ENCODE measurements around the gene EPHB1. TPM values are rescaled to one million over a fixed set of nuclear protein-coding genes. Genes with fewer than 3 reads are reported as not detected.

The EPHB1 gene
- polyA plus RNA-seq, 3 donors, result 0.06 to 0.55 TPM; not detected in 1

GRCh38 chr3:135125171-135125801, 330.2 kb downstream of the EPHB1 start:
- peaks cover 0 to 9% (median 2%) of the 10 kb centered on the region in 7 donors for H3K9me3 Mint-ChIP-seq
- H3K4me1 ChIP-seq (ENCODE audit: control insufficient read depth in 1 of 2, insufficient read depth in 2 of 2, low read length in 2 of 2), result no peaks in the 10 kb centered on the region
- no peak overlapping the region for H3K9ac ChIP-seq (ENCODE audit: insufficient read depth, low read length, poor library complexity, severe bottlenecking)
- intact Hi-C loops (cut with micrococcal nuclease), result no loop called here
- no peak overlapping the region for H2AFZ ChIP-seq (ENCODE audit: insufficient read depth, low read depth, low read length, poor library complexity, severe bottlenecking)
- no peaks in the 10 kb centered on the region for H3K27me3 ChIP-seq (ENCODE audit: control insufficient read depth in 2 of 2, insufficient read depth in 2 of 2, low read length in 2 of 2)
- no peak for DNase-seq
- 90% methylated on average over 2 of the region's 2 CpGs for WGBS (ENCODE audit: insufficient coverage)
- H3K4me3 Mint-ChIP-seq, result no peak overlapping the region
- no peaks in the 10 kb centered on the region for H4K20me1 ChIP-seq (ENCODE audit: insufficient read depth, low read length)
- H3K36me3 Mint-ChIP-seq, result no peaks in the 10 kb centered on the region
- TF ChIP-seq CTCF (IDR thresholded peaks at IDR 0.05), result no peak
- no peak overlapping the region for H3K27ac ChIP-seq (ENCODE audit: low read depth in 1 of 2, low read length in 2 of 2)
- no peak overlapping the region for H3K27ac Mint-ChIP-seq
- H3K4me3 ChIP-seq (replicated peaks in 1 of 3; ENCODE audit: low read depth in 2 of 3, low read length in 3 of 3), result no peak overlapping the region
- no peaks in the 10 kb centered on the region for H3K79me2 ChIP-seq (ENCODE audit: insufficient read depth, low read length)
- H3K36me3 ChIP-seq (replicated peaks in 1 of 2; ENCODE audit: control insufficient read depth in 1 of 2, insufficient read depth in 2 of 2, low read length in 2 of 2), result no peaks in the 10 kb centered on the region
- no peaks in the 10 kb centered on the region for H3K9me3 ChIP-seq (replicated peaks in 1 of 2; ENCODE audit: control insufficient read depth in 1 of 2, insufficient read depth in 1 of 2, low read length in 2 of 2)
- no peak overlapping the region for H3K4me2 ChIP-seq (replicated peaks; ENCODE audit: extremely low read depth, low read length, poor library complexity, severe bottlenecking)
- H3K27me3 Mint-ChIP-seq (ENCODE audit: low read depth in 3 of 3), result peaks cover 0 to 3% (median 0%) of the 10 kb centered on the region in 3 donors
- no peaks in the 10 kb centered on the region for H3K4me1 Mint-ChIP-seq

GRCh38 chr3:135127946-135128470, 332.9 kb downstream of the EPHB1 start:
- Histone ChIP-seq H3K4me2 (replicated peaks; ENCODE audit: extremely low read depth, low read length, poor library complexity, severe bottlenecking) (no peak overlapping the region), H3K27me3 (ENCODE audit: control insufficient read depth in 2 of 2, insufficient read depth in 2 of 2, low read length in 2 of 2) (no peaks in the 10 kb centered on the region), H3K27ac (ENCODE audit: low read depth in 1 of 2, low read length in 2 of 2) (no peak overlapping the region), H3K4me1 (ENCODE audit: control insufficient read depth in 1 of 2, insufficient read depth in 2 of 2, low read length in 2 of 2) (no peaks in the 10 kb centered on the region), H3K79me2 (ENCODE audit: insufficient read depth, low read length) (no peaks in the 10 kb centered on the region), H2AFZ (ENCODE audit: insufficient read depth, low read depth, low read length, poor library complexity, severe bottlenecking) (no peak overlapping the region), H3K9ac (ENCODE audit: insufficient read depth, low read length, poor library complexity, severe bottlenecking) (no peak overlapping the region), H3K4me3 (replicated peaks in 1 of 3; ENCODE audit: low read depth in 2 of 3, low read length in 3 of 3) (no peak overlapping the region), H3K36me3 (replicated peaks in 1 of 2; ENCODE audit: control insufficient read depth in 1 of 2, insufficient read depth in 2 of 2, low read length in 2 of 2) (no peaks in the 10 kb centered on the region), H3K9me3 (replicated peaks in 1 of 2; ENCODE audit: control insufficient read depth in 1 of 2, insufficient read depth in 1 of 2, low read length in 2 of 2) (no peaks in the 10 kb centered on the region), H4K20me1 (ENCODE audit: insufficient read depth, low read length) (no peaks in the 10 kb centered on the region)
- Mint-ChIP-seq H3K36me3 (no peaks in the 10 kb centered on the region), H3K4me1 (no peaks in the 10 kb centered on the region), H3K27me3 (ENCODE audit: low read depth in 3 of 3) (peaks cover 0 to 3% (median 0%) of the 10 kb centered on the region in 3 donors), H3K27ac (peak overlapping the region in 1 of 7 donors; percentile 61), H3K9me3 (peaks cover 0 to 7% (median 2%) of the 10 kb centered on the region in 7 donors), H3K4me3 (no peak overlapping the region)
- 63% methylated on average over 1 of the region's 5 CpGs for WGBS (ENCODE audit: insufficient coverage)
- DNase-seq, result no peak
- TF ChIP-seq CTCF (IDR thresholded peaks at IDR 0.05), result no peak
- intact Hi-C loops (cut with micrococcal nuclease), result no loop called here
